Activated B cell treated with CpG ODN at 0.5 μM for 24 hours (primary cell): ENCODE measurements around the gene HDGFL2. TPM values are rescaled to one million over a fixed set of nuclear protein-coding genes. Genes with fewer than 3 reads are reported as not detected.

Source experiments
- ATAC-seq: fragments of 200-7000 bp; cut with Tn5 transposase; one replicate; pipeline ENCODE4 v1.10.0; 2021; ENCODE audit warnings: low read depth, mild to moderate bottlenecking, moderate library complexity
- CTCF ChIA-PET: fragments of 350-600 bp; sonication (Branson Sonifier 250); formaldehyde crosslinking; loops from one replicate; lab custom pipeline; 2021; ENCODE audit warnings: antibody characterized with exemption; lab: Charles Lee
- POLR2A ChIA-PET: fragments of 350-600 bp; sonication (Branson Sonifier 250); formaldehyde crosslinking; loops from one replicate; lab custom pipeline; 2021; ENCODE audit warnings: antibody characterized with exemption; lab: Charles Lee
- DNase-seq: peaks from one replicate; pipeline ENCODE4 v3.0.0; 2022
- H3K27ac Mint-ChIP-seq: one replicate; pipeline ENCODE4 v1.8.0; 2020; ENCODE audit warnings: mixed read lengths
- H3K27me3 Mint-ChIP-seq: one replicate; pipeline ENCODE4 v1.8.0; 2021; ENCODE audit warnings: mixed read lengths
- H3K36me3 Mint-ChIP-seq: one replicate; pipeline ENCODE4 v1.8.0; 2021; ENCODE audit warnings: low read depth, mixed read lengths
- H3K4me1 Mint-ChIP-seq: one replicate; pipeline ENCODE4 v1.8.0; 2021; ENCODE audit warnings: mixed read lengths
- H3K4me3 Mint-ChIP-seq: one replicate; pipeline ENCODE4 v1.8.0; 2020; ENCODE audit warnings: mild to moderate bottlenecking, mixed read lengths
- H3K9me3 Mint-ChIP-seq: one replicate; pipeline ENCODE4 v1.8.0; 2020; ENCODE audit warnings: mixed read lengths
- CTCF ChIP-seq: fragments of 200-600 bp; IDR thresholded peaks from one replicate; pipeline ENCODE4 v1.8.0; 2022; ENCODE audit warnings: antibody characterized with exemption, mild to moderate bottlenecking
- intact Hi-C: fragments of 100-400 bp; cut with micrococcal nuclease; formaldehyde crosslinking; loops from one replicate; pipeline ENCODE4 v1.15.1; 2024
- total RNA-seq: library from RNA; stranded (reverse); gene quantifications from 2 replicates; pipeline ENCODE4 v1.2.3, GENCODE V29; 2022

The HDGFL2 gene
- total RNA-seq, 1 donor from 2014 or later: 44.9 TPM

- ChIA-PET CTCF (interaction anchor here (1.6 kb wide), 1 partner anchor 87 kb away, joined by 3 read pairs; no protein-coding TSS in a partner anchor), POLR2A (interaction anchor here (0.6 to 3.2 kb wide), 6 partner anchors 14 to 736 kb away, joined by 3 to 26 read pairs (median 4); partner anchors contain the start of genes HDGFL2 and YJU2)
- intact Hi-C loops: loop anchor here (1.0 to 10.0 kb wide), 5 partner anchors 14 to 952 kb away; partner anchors contain the start of genes CHAF1A, DOHH, DPP9 and FZR1
- peak overlapping the region; percentile 75 for H3K27ac Mint-ChIP-seq
- H3K27me3 Mint-ChIP-seq: no peaks in the 10 kb centered on the region
- ATAC-seq (peak; percentile 40), DNase-seq (no peak)
- H3K9me3 Mint-ChIP-seq: no peaks in the 10 kb centered on the region
- TF ChIP-seq CTCF: no peak
- peaks cover 31% of the 10 kb centered on the region for H3K36me3 Mint-ChIP-seq
- H3K4me3 Mint-ChIP-seq: peak overlapping the region; percentile 89
- H3K4me1 Mint-ChIP-seq: peaks cover 20% of the 10 kb centered on the region
Measured at GRCh38 chr19:4456843-4457653, 15.0 kb upstream of the HDGFL2 start.

GRCh38 chr19:4457654-4458395 is 14.3 kb upstream of the HDGFL2 start, which contains the start of gene UBXN6:
UBXN6 (minus strand) TSS chr19:4457794; CDS start chr19:4457697, 97 bp downstream.
- Mint-ChIP-seq H3K27ac (peak within 1 kb of the TSS; percentile 86), H3K27me3 (no peaks in the 10 kb centered on the region), H3K4me1 (peaks cover 20% of the 10 kb centered on the region), H3K9me3 (no peaks in the 10 kb centered on the region), H3K36me3 (peaks cover 23% of the 10 kb centered on the region), H3K4me3 (peak within 1 kb of the TSS; percentile 89)
- peak; percentile 95 for ATAC-seq
- CTCF ChIA-PET: interaction anchor here (1.6 kb wide), 1 partner anchor 88 kb away, joined by 3 read pairs; no protein-coding TSS in a partner anchor
- TF ChIP-seq CTCF: no peak
- POLR2A ChIA-PET: interaction anchor here (0.6 to 3.2 kb wide), 4 partner anchors 13 to 669 kb away, joined by 4 to 26 read pairs (median 4); partner anchors contain the start of genes HDGFL2 and YJU2
- peak; percentile 95 for DNase-seq
- intact Hi-C loops: loop anchor here (1.0 to 10.0 kb wide), 5 partner anchors 13 to 953 kb away; partner anchors contain the start of genes CHAF1A, DOHH, DPP9 and FZR1

GRCh38 chr19:4464815-4465581 is 7.1 kb upstream of the HDGFL2 start:
- ChIA-PET CTCF (no interaction called here), POLR2A (interaction anchor here (0.6 to 0.7 kb wide), 4 partner anchors 9 to 285 kb away, joined by 4 to 7 read pairs (median 4); no protein-coding TSS in a partner anchor)
- Mint-ChIP-seq H3K27ac (no peak overlapping the region), H3K4me3 (no peak overlapping the region), H3K9me3 (no peaks in the 10 kb centered on the region), H3K27me3 (no peaks in the 10 kb centered on the region), H3K36me3 (no peaks in the 10 kb centered on the region), H3K4me1 (no peaks in the 10 kb centered on the region)
- no peak for TF ChIP-seq CTCF
- ATAC-seq (no peak), DNase-seq (no peak)
- intact Hi-C loops: no loop called here

- Mint-ChIP-seq H3K36me3 (no peaks in the 10 kb centered on the region), H3K4me3 (no peak overlapping the region), H3K27me3 (no peaks in the 10 kb centered on the region), H3K9me3 (no peaks in the 10 kb centered on the region), H3K4me1 (peaks cover 4% of the 10 kb centered on the region), H3K27ac (no peak overlapping the region)
- intact Hi-C loops: no loop called here
- DNase-seq (no peak), ATAC-seq (no peak)
- no peak for TF ChIP-seq CTCF
- ChIA-PET POLR2A (no interaction called here), CTCF (no interaction called here)
Measured at GRCh38 chr19:4467835-4468234, 4.3 kb upstream of the HDGFL2 start.
